GM23248 (cell line): ENCODE data around the gene SPATA16. TPM values are rescaled to one million over a fixed set of nuclear protein-coding genes. Genes with fewer than 3 reads are reported as not detected.

Experiments
- DNase-seq: peaks from one replicate; pipeline ENCODE4 v3.0.0-alpha.2; 2015
- H2AFZ ChIP-seq: fragments of 200-600 bp; sonication (generic); 2 replicates; pipeline ENCODE4 v1.6.1; 2016; ENCODE audit warnings: antibody characterized with exemption
- H3F3A ChIP-seq: fragments of 200-600 bp; sonication (generic); 2 replicates; pipeline ENCODE4 v1.6.1; 2016; ENCODE audit warnings: mild to moderate bottlenecking, antibody characterized with exemption, mixed run types; ENCODE audit not compliant: insufficient read depth
- H3K27ac ChIP-seq: fragments of 200-600 bp; sonication (generic); 2 replicates; pipeline ENCODE4 v1.5.1; 2016; ENCODE audit warnings: mild to moderate bottlenecking
- H3K27me3 ChIP-seq: fragments of 200-600 bp; sonication (generic); replicated peaks from 2 replicates; pipeline ENCODE4 v1.6.1; 2016; ENCODE audit warnings: mild to moderate bottlenecking; ENCODE audit not compliant: insufficient read depth
- H3K36me3 ChIP-seq: fragments of 200-600 bp; sonication (generic); 2 replicates; pipeline ENCODE4 v1.6.1; 2016; ENCODE audit warnings: low read depth, mild to moderate bottlenecking
- H3K4me1 ChIP-seq: fragments of 200-600 bp; sonication (generic); 2 replicates; pipeline ENCODE4 v1.6.1; 2016; ENCODE audit warnings: mild to moderate bottlenecking; ENCODE audit not compliant: insufficient read depth
- H3K4me2 ChIP-seq: fragments of 200-600 bp; sonication (generic); one replicate; pipeline ENCODE4 v1.6.1; 2016; ENCODE audit warnings: mild to moderate bottlenecking; ENCODE audit not compliant: unreplicated experiment
- H3K4me3 ChIP-seq: fragments of 200-600 bp; sonication (generic); 2 replicates; pipeline ENCODE4 v1.5.1; 2016; ENCODE audit warnings: mild to moderate bottlenecking
- H3K79me2 ChIP-seq: fragments of 200-600 bp; sonication (generic); 2 replicates; pipeline ENCODE4 v1.6.1; 2016; ENCODE audit warnings: mild to moderate bottlenecking; ENCODE audit not compliant: insufficient read depth
- H3K9ac ChIP-seq: fragments of 200-600 bp; sonication (generic); 2 replicates; pipeline ENCODE4 v1.6.1; 2016; ENCODE audit warnings: mild to moderate bottlenecking
- H3K9me2 ChIP-seq: fragments of 200-600 bp; sonication (generic); 2 replicates; pipeline ENCODE4 v1.6.1; 2016; ENCODE audit warnings: mixed run types, mild to moderate bottlenecking, moderate library complexity; ENCODE audit not compliant: insufficient read depth
- H3K9me3 ChIP-seq: fragments of 200-600 bp; sonication (generic); one replicate; pipeline ENCODE4 v1.6.1; 2017; ENCODE audit warnings: low read depth
- H4K20me1 ChIP-seq: fragments of 200-600 bp; sonication (generic); 2 replicates; pipeline ENCODE4 v1.6.0; 2016; ENCODE audit not compliant: insufficient read depth
- EZH2 ChIP-seq: fragments of 200-600 bp; sonication (generic); IDR thresholded peaks from 2 replicates; pipeline ENCODE4 v1.6.1; 2018; ENCODE audit warnings: antibody characterized with exemption, mild to moderate bottlenecking; ENCODE audit not compliant: insufficient read depth, poor library complexity, severe bottlenecking
- EZH2phosphoT487 ChIP-seq: fragments of 200-600 bp; sonication (generic); IDR thresholded peaks from 2 replicates; pipeline ENCODE4 v1.6.1; 2018; ENCODE audit warnings: antibody characterized with exemption, moderate library complexity, mild to moderate bottlenecking, low read depth; ENCODE audit not compliant: insufficient read depth
- WGBS, 2 experiments: methylation state at CpG; one replicate each; pipeline ENCODE4 v1.1.6; 2015 to 2017; ENCODE audit warnings: low lambda C conversion rate in 2 of 2, low coverage in 1 of 2; ENCODE audit errors: missing lambda C conversion rate in 2 of 2; 5-methylcytosine and 5-hydroxymethylcytosine counted together
- in situ Hi-C: fragments of 300-500 bp; cut with MboI; formaldehyde crosslinking; loops from 2 replicates; pipeline ENCODE4 v1.15.0; 2020
- polyA plus RNA-seq: library from polyadenylated mRNA; unstranded; fragments of >200 nt; fragmentation: Nextera tagmentation; extraction: Ambion mirVana; gene quantifications from 2 replicates; pipeline ENCODE4 v1.2.1, GENCODE V29; 2016
- total RNA-seq: library from RNA; depleted of rRNA; stranded (reverse); fragments of >200 nt; shearing (Covaris generic); gene quantifications from 2 replicates; pipeline ENCODE4 v1.2.3, GENCODE V29; 2014

Gene SPATA16
- total and polyA plus RNA-seq, 2 experiments from 2014 or later, result not detected

DNA sequence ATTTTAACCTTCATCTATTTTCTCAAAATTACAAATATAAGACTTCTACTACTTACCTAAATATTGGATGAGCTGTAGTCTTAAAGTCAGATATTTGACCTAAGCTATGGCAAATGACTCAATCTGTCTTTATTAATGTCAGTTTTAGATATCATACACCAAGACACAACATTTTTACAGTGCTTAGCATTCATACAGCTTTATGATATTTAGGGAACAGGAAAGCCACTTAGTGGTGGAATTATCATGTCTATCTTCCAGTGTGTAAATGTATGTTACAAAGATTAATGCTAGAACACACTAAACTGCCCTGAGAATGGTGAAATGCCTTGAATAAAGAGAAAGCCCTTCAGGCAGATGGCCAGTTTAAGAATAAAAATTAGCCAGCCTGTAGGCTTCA lies 135.0 kb downstream of the SPATA16 start:
- Histone ChIP-seq H2AFZ (no peak overlapping the region), H3K4me2 (no peak overlapping the region), H4K20me1 (no peaks in the 10 kb centered on the region), H3K4me3 (no peak overlapping the region), H3K9ac (no peak overlapping the region), H3K9me3 (no peaks in the 10 kb centered on the region), H3K36me3 (no peaks in the 10 kb centered on the region), H3K27ac (no peak overlapping the region), H3K27me3 (no peaks in the 10 kb centered on the region; the same call in 1 of the 2 replicates), H3K4me1 (no peaks in the 10 kb centered on the region), H3K9me2 (no peaks in the 10 kb centered on the region; the same call in 1 of the 2 replicates), H3F3A (no peaks in the 10 kb centered on the region), H3K79me2 (no peaks in the 10 kb centered on the region)
- in situ Hi-C loops, result no loop called here
- DNase-seq, result no peak
- TF ChIP-seq EZH2 (no peak), EZH2phosphoT487 (no peak)

DNA sequence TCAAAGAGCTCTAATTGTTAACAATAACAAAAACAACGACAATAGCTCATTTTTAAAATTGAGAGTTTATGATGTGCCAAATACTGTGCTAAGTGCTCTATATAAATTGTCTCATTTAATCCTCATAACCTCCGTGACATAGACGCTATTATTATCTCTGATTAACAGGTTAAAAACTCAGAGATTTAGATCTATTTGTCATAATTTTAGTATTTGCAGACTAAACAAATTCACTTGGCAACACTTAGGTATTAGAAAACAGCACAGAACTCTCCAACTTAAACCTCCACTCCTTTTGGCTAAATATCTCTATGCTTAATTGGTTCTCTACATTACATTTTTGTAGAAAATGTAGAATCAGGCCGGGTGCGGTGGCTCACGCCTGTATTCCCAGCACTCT lies 136.4 kb downstream of the SPATA16 start:
- Histone ChIP-seq H3K4me2 (no peak overlapping the region), H3K4me3 (no peak overlapping the region), H2AFZ (no peak overlapping the region), H3K9me2 (no peaks in the 10 kb centered on the region; the same call in 1 of the 2 replicates), H4K20me1 (no peaks in the 10 kb centered on the region), H3K9me3 (no peaks in the 10 kb centered on the region), H3K4me1 (no peaks in the 10 kb centered on the region), H3F3A (no peaks in the 10 kb centered on the region), H3K36me3 (no peaks in the 10 kb centered on the region), H3K79me2 (no peaks in the 10 kb centered on the region), H3K9ac (no peak overlapping the region), H3K27me3 (no peaks in the 10 kb centered on the region; the same call in 1 of the 2 replicates), H3K27ac (no peak overlapping the region)
- WGBS, 2 experiments, result 39 to 48% methylated on average over 6 of the region's 6 CpGs
- TF ChIP-seq EZH2phosphoT487, result no peak
- no peak for TF ChIP-seq EZH2
- no peak for DNase-seq
- in situ Hi-C loops, result no loop called here

DNA sequence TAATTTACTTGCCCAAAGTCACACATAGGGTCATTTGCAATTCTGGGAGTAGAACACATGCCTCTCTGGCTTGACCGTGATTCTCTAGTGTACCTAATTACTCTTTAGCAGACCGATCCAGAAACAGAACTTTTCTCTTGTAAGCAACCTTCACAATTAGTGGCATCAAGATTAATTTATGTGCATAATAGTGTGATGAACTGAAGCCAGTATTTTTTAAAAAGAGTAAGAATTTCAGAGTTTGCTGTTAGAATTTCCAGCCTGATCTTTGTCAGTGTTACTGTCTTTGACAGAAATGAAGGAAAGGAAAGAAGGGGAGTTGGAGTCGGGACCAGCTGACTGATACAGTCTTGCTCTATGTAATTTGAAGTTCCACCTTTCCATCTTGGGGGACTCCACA lies 137.1 kb downstream of the SPATA16 start:
- Histone ChIP-seq H3K4me1 (no peaks in the 10 kb centered on the region), H3F3A (no peaks in the 10 kb centered on the region)
- in situ Hi-C loops, result no loop called here

DNA sequence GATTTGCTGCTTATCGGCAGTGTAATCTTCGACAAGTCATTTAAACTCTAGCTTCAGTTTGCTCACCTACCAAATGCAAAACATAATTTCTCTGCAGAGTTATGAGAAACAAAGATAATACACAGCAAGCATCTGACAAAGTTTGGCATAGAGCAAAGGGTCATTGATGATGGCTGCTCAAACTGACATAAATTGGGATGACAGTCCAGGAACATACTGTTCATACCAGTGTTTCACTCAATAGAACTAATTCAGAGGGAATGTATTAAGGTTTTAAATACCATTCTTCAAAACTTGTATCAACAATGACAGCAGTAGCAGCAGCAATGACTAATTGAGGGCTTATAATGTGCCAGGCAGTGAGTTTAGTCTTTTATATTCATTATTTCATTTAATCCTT lies 137.6 kb downstream of the SPATA16 start:
- Histone ChIP-seq H3K4me1 (no peaks in the 10 kb centered on the region), H3K4me3 (no peak overlapping the region), H3K79me2 (no peaks in the 10 kb centered on the region), H3F3A (no peaks in the 10 kb centered on the region), H4K20me1 (no peaks in the 10 kb centered on the region), H3K9ac (no peak overlapping the region), H2AFZ (no peak overlapping the region), H3K36me3 (no peaks in the 10 kb centered on the region), H3K4me2 (no peak overlapping the region), H3K27me3 (no peaks in the 10 kb centered on the region; the same call in 1 of the 2 replicates), H3K27ac (no peak overlapping the region), H3K9me2 (no peaks in the 10 kb centered on the region; the same call in 1 of the 2 replicates), H3K9me3 (no peaks in the 10 kb centered on the region)
- TF ChIP-seq EZH2phosphoT487, result no peak
- no peak for TF ChIP-seq EZH2
- WGBS, 2 experiments, result 47 to 51% methylated on average over 2 of the region's 2 CpGs
- in situ Hi-C loops, result no loop called here
- no peak for DNase-seq

More for the DNA sequence above, 137.1 kb downstream of the SPATA16 start:
- no peak for DNase-seq
- Histone ChIP-seq H3K79me2 (no peaks in the 10 kb centered on the region), H3K9ac (no peak overlapping the region), H3K9me2 (no peaks in the 10 kb centered on the region; the same call in 1 of the 2 replicates), H3K4me2 (no peak overlapping the region), H3K27ac (no peak overlapping the region), H3K36me3 (no peaks in the 10 kb centered on the region), H3K27me3 (no peaks in the 10 kb centered on the region; the same call in 1 of the 2 replicates), H2AFZ (no peak overlapping the region), H3K9me3 (no peaks in the 10 kb centered on the region), H3K4me3 (no peak overlapping the region), H4K20me1 (no peaks in the 10 kb centered on the region)
- TF ChIP-seq EZH2 (no peak), EZH2phosphoT487 (no peak)
- 28 to 37% methylated on average over 3 of the region's 3 CpGs for WGBS, 2 experiments

DNA sequence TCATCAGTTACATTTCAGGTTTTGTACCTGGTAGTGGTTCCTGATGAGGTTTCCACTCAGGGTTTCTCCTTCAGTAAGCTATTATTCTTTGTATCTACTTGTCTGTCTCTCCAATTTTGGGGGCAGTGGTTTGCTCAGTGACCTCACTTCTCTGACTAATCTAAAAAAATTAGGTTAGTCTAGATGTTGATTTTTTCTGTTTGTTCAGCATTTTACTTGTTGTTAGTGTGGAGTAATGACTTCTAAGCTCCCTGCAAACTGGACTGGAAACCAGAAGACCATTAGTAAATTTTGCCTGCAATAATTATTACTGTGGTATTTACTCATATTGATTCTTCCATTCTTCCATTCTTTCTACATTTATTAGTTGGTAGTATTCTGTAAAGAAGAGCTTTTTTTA lies 139.4 kb downstream of the SPATA16 start:
- H3K36me3 ChIP-seq, result no peaks in the 10 kb centered on the region
- H3K27me3 ChIP-seq, result no peaks in the 10 kb centered on the region; the same call in 1 of the 2 replicates
- no peaks in the 10 kb centered on the region for H3F3A ChIP-seq
- H3K9me3 ChIP-seq, result no peaks in the 10 kb centered on the region
- no peaks in the 10 kb centered on the region for H3K4me1 ChIP-seq
- no peak overlapping the region for H2AFZ ChIP-seq
- H3K79me2 ChIP-seq, result no peaks in the 10 kb centered on the region
- in situ Hi-C loops, result no loop called here
- H3K9ac ChIP-seq, result no peak overlapping the region
- no peak overlapping the region for H3K27ac ChIP-seq
- H3K4me3 ChIP-seq, result no peak overlapping the region
- TF ChIP-seq EZH2phosphoT487, result no peak
- no peak for TF ChIP-seq EZH2
- DNase-seq, result no peak
- no peaks in the 10 kb centered on the region for H4K20me1 ChIP-seq
- no peak overlapping the region for H3K4me2 ChIP-seq
- no peaks in the 10 kb centered on the region; the same call in 1 of the 2 replicates for H3K9me2 ChIP-seq
